Right kidney (tissue), 1 donor: ENCODE data around the gene CGB2.
"Not testable (repeated sequence)": the region's sequence is repeated elsewhere in the genome, so short reads cannot be mapped to it uniquely, and the experiment has no call there.

Experiments
- DNase-seq: peaks from one replicate; pipeline ENCODE4 v3.0.0-alpha.2; 2016

CGB2 gene

DNA sequence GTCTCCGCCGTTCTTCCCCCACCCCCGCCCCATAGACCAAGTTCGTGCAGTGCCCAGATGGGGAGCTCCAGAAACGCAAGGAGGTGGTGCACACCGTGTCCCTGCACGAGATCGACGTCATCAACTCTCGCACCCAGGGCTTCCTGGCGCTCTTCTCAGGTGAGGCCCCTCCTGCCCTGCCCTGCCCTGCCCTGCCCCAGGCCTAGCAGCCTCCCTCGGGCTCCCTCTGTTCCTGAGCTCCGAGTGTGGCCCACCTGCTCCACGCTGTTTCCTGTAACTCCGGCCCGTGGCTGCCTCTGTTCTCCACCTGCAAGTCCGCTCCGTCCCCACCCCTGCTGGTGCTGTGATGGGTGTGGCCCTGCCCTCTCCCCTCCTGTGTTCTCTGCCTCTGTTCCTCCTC, 21.2 kb upstream of the CGB2 start:
- no peak for DNase-seq

DNA sequence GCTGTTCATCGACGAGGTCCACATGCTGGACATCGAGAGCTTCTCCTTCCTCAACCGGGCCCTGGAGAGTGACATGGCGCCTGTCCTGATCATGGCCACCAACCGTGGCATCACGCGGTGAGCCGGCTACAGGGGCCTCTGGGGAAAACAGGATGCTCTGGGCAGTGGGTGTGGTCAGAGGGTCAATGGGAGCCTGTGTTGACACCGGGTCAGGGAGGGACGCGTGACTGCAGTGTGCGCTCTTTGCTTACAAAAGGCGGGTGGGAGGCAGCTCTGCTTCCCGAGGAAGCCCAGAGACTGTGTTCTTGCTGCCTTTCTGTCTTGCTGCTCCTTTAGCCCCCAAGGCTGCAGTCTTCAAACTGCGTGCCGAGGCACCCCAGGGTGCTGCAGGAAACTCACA, 20.5 kb upstream of the CGB2 start:
- DNase-seq, result no peak

DNA sequence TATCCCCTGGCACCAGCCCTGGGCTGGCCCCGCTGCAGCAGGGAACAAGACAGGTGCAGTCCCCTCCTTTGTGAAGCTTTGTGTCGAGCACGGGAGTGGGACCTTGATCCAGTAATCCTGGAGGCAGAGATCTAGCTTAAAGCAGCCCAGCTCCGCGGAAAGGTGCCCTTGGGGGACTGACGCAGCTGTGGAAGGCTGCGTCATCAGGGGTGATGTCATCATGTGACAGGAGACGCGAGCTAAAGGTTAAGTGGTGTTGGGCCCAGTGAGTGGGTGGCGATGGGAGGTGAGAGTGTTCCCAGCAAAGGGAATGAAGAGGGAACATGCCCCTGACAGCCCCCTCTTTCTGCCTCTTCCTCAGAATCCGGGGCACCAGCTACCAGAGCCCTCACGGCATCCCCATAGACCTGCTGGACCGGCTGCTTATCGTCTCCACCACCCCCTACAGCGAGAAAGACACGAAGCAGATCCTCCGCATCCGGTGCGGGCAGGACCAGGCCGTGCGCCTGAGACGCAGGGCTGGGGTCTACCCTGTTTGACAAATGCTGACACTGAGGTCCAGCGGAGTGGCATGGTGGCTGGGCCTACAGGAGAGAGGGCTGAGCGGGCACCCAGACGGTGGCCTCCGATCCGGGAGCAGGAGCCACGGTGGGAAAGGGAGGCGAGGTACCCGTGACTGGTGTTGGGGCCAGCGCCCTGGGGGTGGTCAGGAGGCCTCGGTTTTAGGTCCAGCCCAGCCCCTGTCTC, 17.4 kb upstream of the CGB2 start:
- DNase-seq, result no peak

DNA sequence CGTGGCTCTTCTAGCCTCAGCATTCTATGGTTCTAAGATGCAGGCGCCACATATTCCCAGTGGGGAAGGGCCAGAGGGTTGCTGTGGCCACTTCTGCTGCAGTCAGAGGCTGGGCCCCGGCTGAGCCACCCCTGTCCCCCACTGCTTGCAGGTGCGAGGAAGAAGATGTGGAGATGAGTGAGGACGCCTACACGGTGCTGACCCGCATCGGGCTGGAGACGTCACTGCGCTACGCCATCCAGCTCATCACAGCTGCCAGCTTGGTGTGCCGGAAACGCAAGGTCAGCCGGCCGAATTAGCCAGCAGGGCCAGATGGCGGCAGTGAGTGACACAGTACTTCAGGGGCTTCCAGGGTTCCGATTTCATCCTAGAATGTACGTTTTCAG, 16.8 kb upstream of the CGB2 start:
- no peak for DNase-seq

DNA sequence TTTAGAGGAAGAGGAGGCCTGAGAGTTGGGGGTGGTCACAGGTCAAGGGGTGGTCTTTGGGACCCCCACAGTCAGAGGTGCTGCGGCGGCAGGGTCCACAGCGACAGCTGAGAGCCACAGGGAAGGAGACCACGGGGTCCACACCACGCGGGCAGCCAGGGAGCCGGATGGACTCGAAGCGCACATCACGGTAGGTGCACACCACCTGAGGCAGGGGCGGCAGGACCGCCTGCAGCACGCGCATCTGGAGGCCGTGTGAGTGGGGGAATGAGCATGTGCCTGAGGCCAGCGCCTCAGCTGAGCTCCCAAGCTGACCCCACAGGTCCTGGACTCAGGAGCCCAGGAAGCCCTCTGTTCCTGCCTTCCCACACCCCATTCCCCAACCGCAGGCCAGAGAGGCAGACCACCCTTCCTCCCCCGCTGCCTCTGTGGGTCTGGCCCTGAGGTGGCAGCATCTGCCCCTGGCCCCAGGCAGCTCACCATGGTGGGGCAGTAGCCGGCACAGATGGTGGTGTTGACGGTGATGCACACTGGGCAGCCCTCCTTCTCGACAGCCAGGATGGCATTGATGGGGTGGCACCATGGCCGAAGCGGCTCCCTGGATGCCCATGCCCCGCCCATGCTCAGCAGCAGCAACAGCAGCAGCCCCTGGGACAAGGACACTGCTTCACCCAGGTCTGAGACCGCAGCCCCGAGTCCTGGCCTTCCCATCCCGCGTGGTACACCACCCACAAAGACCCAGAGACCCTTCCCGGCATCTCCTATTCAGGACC, 15.4 kb upstream of the CGB2 start:
- DNase-seq, result no peak

DNA sequence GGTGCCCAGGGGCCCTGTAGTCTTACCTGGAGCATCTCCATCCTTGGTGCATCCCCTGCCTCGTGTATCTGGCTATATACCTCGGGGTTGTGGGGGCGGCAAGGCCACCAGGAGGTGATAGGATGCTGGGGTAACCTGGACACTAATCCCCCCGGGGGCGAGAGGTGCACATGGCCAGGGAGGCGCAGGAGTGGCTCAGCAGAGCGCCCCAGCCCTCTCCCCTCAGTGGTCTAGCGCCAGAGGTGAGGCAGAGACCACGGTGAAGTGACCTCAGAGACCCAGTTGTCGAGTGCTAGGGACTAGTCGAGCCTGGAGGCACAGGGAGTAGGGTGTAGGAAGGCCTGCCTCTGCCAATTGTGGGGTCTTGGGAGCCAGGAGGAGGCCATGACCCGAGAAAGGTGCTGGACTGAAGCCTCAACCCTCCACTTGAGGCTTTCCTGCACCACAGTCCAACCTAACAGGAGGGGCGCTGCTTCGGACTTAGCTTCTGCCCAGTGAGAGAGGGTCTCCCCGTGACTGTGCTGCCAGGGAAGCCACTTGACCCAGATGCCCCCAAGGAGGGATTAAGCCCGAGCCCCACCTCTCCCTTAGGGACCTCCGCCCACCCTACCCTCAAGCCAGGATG, 14.5 kb upstream of the CGB2 start, which contains the start of gene LHB:
TSS of gene LHB (minus strand) at position 51 of the 625 bp plus-strand sequence. CDS start at position 41, 10 bp downstream.
- no peak for DNase-seq

DNA sequence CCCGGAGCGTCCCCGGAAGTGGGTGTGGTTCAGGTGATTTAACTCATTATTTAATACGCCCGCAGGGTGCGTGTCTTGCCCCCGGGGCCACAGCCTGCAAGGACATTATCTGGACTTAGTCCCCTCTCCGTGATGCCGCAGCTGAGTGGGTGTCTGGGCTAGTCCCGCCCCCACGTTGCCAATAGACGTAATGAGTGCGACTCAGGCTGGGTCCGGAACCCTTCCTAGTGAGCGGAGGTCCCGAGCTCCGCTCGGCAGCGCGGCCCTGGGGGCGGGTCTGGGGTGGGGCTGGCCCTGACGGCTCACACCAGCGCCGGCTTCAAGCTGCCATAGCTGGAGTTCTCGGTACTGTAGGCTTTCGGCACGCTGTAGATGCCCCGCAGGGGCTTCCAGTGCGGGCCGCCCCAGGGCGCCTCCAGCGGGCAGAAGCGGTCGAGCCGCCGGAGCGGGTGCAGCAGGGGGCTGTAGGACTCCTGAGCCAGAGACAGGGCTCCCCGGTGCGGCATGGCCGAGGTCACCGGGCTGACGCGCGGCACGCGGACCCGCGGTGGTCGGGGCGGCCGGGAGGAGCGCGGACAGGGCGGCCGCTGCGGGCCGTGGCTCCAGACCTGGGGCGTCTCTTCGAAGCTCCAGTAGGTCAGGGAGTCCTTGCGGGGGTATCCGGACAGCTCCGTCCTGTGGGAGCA, 13.9 kb upstream of the CGB2 start:
- peak; percentile 73 for DNase-seq

DNA sequence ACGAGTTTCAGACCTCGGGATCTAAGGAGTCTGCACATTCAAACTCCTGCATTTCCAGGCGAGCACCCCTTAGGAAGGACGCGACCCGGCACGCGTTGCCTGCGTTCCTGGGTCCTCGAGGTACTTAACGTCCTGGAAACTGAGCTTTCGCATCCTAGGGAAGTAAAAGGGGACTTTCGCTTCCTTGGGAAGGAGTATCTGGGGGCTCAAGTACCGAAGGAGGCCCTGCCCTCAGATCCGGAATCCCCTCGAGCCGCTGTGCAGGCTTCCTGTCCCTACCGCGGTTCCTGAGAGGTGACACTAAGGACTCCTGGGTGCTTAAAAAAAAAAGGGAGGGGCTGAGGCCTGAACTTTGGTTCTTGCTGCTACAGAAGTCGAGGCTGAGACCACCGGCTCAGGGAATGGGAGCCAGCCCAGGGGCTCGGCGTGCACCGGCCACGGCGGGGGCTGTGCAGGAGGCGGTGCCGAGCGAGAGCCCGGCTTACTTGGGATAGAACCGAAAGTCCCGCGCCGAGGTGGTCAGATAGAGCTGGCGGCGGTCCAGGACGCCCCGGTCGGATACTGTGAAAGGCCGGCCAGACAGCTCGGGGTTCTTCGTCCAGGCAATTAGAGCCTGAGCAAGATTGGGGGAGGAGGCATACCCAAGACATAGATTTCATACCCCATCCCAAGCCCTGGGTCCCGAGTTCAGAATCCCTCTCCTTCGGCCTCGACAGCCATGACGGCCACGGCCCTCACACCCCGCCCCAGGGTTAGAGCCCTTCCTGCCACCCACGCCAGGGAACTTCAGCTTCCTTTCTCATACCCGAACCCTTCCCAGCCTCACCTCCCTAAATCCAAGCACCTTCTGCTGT, 13.1 kb upstream of the CGB2 start:
- peak; percentile 46 for DNase-seq

DNA sequence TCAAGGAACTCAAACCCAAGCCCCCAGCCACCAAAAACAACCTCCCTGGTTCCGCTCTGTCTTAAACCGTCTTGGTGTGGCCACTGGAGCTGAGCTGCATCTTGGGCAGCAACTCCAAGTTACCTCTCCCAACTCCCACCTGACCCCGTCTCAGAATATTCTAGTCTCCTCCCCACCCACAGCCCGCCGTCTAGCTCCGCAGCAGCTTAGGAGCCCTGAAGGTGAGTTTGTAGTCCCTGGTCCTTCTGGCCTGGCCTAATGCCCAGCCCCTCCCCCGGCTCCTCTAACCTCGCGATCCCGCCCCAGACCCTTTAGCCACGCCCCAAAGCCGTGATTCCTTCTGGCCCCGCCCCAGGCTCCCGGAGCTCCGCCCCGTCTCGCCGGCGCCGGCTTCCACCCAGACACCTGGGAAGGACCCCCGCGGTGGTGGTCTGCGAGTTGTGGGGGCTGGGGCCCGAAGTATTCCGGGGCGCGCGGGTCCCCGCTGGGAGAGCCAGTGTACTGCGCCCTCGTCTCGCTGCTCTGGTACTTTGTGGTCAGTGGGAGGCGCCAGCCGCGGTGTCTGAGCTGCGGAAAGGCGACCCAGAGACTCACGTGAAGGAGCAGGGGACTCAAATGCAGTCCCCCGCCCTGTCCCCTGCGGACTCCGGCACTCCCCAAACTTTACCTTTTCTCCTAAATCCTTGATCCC, 12.3 kb upstream of the CGB2 start:
- peak; percentile 57 for DNase-seq

DNA sequence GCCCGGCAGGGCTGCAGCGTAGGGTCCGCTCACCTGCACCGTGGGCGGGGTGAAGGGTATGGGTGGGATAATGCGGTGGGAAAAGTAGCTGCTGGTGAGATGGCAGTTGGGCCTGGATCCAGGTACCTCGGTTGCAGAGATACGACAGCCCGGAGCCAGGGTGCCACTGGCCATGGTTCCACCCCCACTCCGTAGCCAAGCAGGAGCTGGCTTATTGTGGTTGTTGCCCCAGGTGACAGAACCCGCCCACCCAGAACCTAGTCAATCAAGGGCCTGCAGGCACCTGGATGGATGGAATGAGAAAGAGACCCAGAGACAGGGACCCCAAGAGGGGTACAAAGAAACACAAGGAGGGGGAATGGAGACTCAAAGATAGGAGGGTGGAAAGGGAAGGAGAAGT, 11.3 kb upstream of the CGB2 start:
- no peak for DNase-seq

DNA sequence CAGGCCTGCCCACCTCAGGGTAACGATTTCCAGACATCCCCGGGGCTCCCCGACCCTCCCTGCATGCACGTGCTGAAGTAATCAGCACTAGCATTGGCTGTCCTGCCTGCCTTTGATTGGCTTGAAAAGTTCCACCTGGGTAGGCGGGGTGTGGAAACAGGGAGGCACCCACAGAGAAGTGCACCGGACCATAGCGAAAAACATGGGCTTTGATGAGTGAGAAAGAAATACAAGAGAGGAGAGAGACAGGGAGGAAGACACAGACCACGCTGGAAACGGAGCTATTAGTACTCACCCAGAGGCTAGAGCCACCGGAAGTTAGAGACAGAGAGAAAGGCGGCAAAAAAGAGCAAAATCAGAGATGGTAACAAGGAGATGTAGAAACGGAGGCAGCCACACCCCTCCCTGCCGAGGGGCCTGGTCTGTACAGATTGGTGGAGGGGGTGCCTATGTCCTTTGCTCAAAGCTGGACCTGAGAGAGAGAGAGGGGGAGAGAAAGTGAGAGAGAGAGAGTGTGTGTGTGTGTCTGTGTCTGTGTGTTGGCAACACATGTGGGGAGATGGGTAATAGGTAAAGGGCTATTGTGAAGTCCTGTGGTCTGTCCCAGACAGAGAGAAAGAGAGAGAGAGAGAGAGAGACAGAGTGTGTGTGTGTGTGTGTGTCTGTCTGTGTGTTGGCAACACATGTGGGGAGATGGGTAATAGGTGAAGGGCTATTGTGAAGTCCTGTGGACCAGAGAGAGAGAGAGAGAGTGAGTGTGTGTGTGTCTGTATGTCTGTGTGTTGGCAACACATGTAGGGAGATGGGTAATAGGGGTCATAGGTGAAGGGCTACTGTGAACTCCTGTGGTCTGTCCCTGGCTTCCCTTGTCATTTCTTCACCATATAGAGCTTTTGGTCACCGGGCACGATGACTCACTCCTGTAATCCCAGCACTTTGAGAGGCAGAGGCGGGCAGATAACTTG, 10.5 kb upstream of the CGB2 start:
- peak; percentile 30 for DNase-seq

DNA sequence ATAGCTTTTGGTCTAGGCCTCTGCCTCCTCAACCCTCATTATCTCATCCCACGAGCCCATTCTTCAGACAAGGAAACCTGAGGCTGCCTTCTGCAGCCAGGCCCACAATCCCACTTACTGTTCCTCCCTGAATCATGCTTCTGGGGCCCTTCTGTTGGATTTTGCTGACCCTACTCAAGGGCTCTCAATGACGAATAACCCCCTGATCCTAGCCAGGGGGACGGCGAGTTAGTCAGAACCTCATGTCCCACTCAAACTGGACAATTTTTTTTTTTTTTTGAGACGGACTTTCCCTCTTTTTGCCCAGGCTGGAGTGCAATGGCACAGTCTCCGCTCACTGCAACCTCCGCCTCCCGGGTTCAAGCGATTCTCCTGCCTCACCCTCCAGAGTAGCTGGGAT, 9.6 kb upstream of the CGB2 start:
- DNase-seq, result no peak

DNA sequence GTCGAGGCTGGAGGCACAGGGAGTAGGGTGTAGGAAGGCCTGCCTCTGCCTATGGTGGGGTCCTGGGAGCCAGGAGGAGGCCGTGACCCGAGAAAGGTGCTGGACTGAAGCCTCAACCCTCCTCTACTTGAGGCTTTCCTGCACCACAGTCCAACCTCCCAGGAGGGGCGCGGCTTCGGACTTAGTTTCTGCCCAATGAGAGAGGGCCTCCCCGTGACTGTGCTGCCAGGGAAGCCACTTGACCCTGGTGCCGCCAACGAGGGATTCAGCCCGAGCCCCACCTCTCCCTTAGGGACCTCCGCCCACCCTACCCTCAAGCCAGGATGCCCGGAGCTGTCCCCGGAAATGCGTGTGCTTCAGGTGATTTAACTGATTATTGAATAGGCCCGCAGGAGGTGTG, 7.5 kb upstream of the CGB2 start, which contains the start of gene CGB3:
TSS of gene CGB3 (minus strand) at position 101 of the 400 bp plus-strand sequence. CDS start 362 bp downstream, outside the sequence.
- not testable (repeated sequence) for DNase-seq

DNA sequence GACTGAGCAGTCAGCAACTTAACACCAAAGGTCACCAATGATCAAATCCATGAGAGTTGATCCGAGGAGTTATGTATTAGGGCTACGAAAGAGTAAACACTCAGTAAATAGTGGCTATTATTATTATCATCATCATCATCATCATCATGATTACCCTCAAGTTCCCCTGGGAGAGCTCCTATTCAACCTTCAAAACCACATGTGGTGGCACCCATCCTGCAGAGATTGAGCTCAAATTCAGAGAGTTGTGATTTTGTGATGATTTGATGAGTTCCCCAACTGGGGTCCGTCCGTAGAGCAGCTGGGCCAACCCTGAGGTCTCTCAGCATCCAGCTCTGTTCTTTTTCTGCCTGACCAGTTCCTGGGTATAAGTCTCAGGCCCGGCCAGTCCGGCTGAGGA, 6.6 kb upstream of the CGB2 start:
- not testable (repeated sequence) for DNase-seq

DNA sequence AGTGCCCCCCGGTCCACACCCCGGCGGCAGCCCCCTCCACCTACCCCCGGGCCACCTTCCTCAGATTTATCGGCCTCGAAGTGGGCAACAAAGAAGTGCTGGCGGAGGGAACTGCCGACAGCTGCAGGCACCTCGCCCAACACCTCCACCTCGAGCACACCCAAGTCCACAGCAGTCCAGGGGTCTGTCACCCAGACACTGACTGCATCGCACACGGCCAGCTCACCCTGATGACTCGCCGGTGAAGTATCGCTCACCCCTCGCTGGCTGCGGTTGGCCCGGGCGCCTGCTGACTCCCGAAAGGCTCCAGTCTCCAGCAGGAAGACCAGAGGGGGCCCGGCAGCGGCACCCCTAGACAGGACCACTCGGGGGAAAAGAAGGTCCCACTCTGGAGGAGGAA, 6.1 kb upstream of the CGB2 start:
- not testable (repeated sequence) for DNase-seq

DNA sequence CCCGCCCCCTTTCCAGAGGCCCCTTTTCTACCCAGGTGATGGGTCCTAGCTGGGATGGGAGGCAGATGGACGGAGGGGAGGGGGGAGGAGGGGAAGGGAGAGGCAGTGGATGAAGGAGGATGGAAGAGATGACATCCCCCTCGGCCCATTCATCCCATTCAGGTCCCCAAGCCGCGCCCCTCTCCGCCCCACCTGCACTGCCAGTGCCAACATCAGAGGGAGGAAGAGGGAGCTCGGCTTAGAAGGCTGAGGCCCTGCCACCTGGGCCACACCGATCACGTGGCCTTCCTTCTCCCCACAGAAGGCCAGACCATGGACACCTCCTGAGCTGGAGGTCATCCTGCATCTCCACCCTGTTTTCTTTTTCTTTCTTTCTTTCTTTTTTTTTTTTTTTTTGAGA, 3.0 kb upstream of the CGB2 start:
- DNase-seq, result not testable (repeated sequence)

DNA sequence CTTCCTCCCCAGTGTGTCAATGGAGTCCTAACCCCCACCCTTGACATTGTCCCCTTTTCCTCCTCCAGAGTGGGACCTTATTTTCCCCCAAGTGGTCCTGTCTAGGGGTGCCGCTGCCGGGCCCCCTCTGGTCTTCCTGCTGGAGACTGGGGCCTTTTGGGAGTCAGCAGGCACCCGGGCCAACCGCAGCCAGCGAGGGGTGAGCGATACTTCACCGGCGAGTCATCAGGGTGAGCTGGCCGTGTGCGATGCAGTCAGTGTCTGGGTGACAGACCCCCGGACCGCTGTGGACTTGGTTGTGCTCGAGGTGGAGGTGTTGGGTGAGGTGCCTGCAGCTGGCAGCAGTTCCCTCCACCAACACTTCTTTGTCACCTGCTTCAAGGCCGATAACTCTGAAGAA, 1.9 kb upstream of the CGB2 start:
- not testable (repeated sequence) for DNase-seq

DNA sequence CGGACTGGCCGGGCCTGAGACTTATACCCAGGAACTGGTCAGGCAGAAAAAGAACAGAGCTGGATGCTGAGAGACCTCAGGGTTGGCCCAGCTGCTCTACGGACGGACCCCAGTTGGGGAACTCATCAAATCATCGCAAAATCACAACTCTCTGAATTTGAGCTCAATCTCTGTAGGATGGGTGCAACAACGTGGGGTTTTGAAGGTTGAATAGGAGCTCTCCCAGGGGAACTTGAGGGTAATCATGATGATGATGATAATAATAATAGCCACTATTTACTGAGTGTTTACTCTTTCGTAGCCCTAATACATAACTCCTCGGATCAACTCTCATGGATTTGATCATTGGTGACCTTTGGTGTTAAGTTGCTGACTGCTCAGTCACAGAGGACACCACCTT, 1.4 kb upstream of the CGB2 start:
- not testable (repeated sequence) for DNase-seq

DNA sequence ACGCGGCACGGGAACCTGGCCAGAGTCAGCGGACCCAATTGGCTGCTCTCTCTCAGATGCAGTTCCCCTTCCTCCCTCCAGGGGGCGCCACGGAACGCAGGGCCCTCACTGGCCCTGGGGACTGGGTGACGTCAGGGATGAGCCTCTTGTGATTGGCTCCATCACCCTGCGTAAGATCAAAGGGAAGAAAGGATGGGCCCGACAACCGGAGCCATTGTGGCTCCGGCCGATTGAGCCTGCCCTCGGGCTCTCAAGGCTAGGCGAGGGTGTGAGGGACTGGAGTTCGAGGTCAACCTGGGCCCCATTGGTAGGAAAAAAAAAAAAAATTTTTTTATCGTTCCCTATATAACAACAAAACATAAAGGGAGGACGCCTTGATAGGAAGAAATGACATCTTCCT, 5.1 kb downstream of the CGB2 start, which contains the start of gene CGB1:
TSS of gene CGB1 (minus strand) at position 81 of the 400 bp plus-strand sequence. CDS start 184 bp downstream, outside the sequence.
- DNase-seq, result not testable (repeated sequence)

DNA sequence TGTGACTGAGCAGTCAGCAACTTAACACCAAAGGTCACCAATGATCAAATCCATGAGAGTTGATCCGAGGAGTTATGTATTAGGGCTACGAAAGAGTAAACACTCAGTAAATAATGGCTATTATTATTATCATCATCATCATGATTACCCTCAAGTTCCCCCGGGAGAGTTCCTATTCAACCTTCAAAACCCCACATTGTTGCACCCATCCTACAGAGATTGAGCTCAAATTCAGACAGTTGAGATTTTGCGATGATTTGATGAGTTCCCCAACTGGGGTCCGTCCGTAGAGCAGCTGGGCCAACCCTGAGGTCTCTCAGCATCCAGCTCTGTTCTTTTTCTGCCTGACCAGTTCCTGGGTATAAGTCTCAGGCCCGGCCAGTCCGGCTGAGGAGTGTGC, 6.4 kb downstream of the CGB2 start:
- DNase-seq, result not testable (repeated sequence)
